H1 (cell line): ENCODE results near the gene CCDC83. TPM values are rescaled to one million over a fixed set of nuclear protein-coding genes. Genes with fewer than 3 reads are reported as not detected.

Experiments
- BCL11A ChIP-seq, 2 experiments: IDR thresholded peaks; one replicate each; pipeline ENCODE4 v1.6.1; 2011; ENCODE audit warnings: low read depth in 2 of 2, low read length in 2 of 2, mild to moderate bottlenecking in 2 of 2
- POLR2A ChIP-seq, 2 experiments: IDR thresholded peaks; 1 replicate in 1 of 2; 2 replicates in 1 of 2; pipeline ENCODE4 v1.6.1; 2011; ENCODE audit warnings: low read depth in 2 of 2, low read length in 2 of 2, mild to moderate bottlenecking in 2 of 2; ENCODE audit errors: control extremely low read depth in 1 of 2
- RAD21 ChIP-seq, 2 experiments: IDR thresholded peaks in 1 of 2; conservative IDR thresholded peaks in 1 of 2; 2 replicates each; pipeline ENCODE4 v1.6.1; 2011; ENCODE audit warnings: low read depth in 2 of 2, low read length in 2 of 2, improper control_type of control experiment in 1 of 2, inconsistent platforms in 1 of 2, mild to moderate bottlenecking in 1 of 2, moderate library complexity in 1 of 2
- RNF2 ChIP-seq: fragments of 200-900, 300-1000 bp; sonication (generic); IDR thresholded peaks from 2 replicates; pipeline ENCODE4 v1.7.1; 2016; ENCODE audit warnings: borderline replicate concordance, low read depth, mild to moderate bottlenecking, antibody characterized with exemption, low read length; ENCODE audit not compliant: poor library complexity, severe bottlenecking; ENCODE audit errors: missing control alignments
- RXRA ChIP-seq: IDR thresholded peaks from 2 replicates; pipeline ENCODE4 v1.6.1; 2011; ENCODE audit warnings: low read depth, mild to moderate bottlenecking, low read length, moderate library complexity; ENCODE audit not compliant: insufficient read depth
- SIN3A ChIP-seq, 2 experiments: IDR thresholded peaks in 1 of 2; conservative IDR thresholded peaks in 1 of 2; 2 replicates each; pipeline ENCODE4 v1.6.1; 2011 to 2012; ENCODE audit warnings: low read length in 2 of 2, improper control_type of control experiment in 1 of 2, low read depth in 1 of 2, mild to moderate bottlenecking in 1 of 2
- SP1 ChIP-seq: IDR thresholded peaks from 2 replicates; pipeline ENCODE4 v1.6.1; 2011; ENCODE audit warnings: low read depth, low read length
- SRF ChIP-seq: IDR thresholded peaks from 2 replicates; pipeline ENCODE4 v1.6.1; 2011; ENCODE audit warnings: mild to moderate bottlenecking, low read depth, low read length, moderate library complexity
- polyA plus RNA-seq, 7 experiments: library from polyadenylated mRNA; depleted of rRNA in 3 of 7; stranded (reverse) in 5 of 7; unstranded in 2 of 7; fragments of >200 nt in 5 of 7; fragments of 200-250 nt in 2 of 7; gene quantifications; 1 replicate in 5 of 7; 2 replicates in 1 of 7; 4 replicates in 1 of 7; pipeline versions ENCODE4 v1.2.1 to v1.2.3, GENCODE V29; 2011 to 2013; ENCODE audit warnings: missing spikeins in 2 of 7, mixed read lengths in 2 of 7
- total RNA-seq: library from RNA; stranded (reverse); fragmentation: NEBNext Ultra II Directional; extraction: Animal tissue kit (Norgen Biotek cat#: 25700); gene quantifications from 2 replicates; pipeline ENCODE4 v1.2.1, GENCODE V29; 2021

The CCDC83 gene
- total and polyA plus RNA-seq, 2 of the 8 experiments (the other 6 are each of a cell fraction or from before 2014, with no cell fraction given): not detected

DNA sequence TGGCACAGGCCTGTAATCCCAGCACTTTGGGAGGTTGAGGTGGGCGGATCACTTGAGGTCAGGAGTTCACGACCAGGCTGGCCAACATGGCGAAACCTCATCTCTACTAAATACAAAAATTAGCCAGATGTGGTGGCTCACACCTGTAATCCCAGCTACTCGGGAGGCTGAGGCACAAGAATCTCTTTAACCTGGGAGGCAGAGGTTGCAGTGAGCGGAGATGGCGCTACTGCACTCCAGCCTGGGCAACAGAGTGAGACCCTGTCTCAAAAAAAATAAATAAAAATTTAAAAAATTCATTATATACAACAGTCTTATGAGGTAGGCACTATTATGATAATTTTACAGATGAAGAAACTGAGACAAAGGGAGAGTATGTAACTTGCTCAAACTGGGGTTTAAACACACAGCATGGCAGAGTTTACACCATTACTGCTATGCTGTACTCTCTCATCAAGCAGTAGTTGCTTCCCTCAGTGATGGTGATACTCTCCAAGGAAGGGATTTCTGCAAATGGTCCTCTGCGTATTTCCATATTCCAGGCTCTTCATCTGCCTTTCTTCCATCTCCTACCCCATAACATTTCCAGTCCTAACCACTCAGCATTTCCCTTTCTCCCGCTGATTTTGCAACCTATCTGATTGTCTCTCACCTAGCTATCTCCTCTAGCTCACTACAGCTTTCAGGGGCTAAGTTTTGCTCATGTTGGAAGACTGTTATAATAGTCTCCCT, 95.3 kb downstream of the CCDC83 start (continued):
- TF ChIP-seq RXRA: no peak
- no peak for TF ChIP-seq SRF
- no peak for TF ChIP-seq SIN3A (conservative IDR thresholded peaks at IDR 0.05 in 1 of 2, IDR thresholded peaks at IDR 0.05 in 1 of 2; ENCODE audit: low read depth in 1 of 2, low read length in 2 of 2)
- TF ChIP-seq RNF2: no peak
- TF ChIP-seq POLR2A (IDR thresholded peaks at IDR 0.05; ENCODE audit: control extremely low read depth in 1 of 2, low read depth in 2 of 2, low read length in 2 of 2): no peak; a peak in 1 of 3 replicates
- TF ChIP-seq SP1: no peak
- TF ChIP-seq BCL11A (IDR thresholded peaks at IDR 0.05; ENCODE audit: low read depth in 2 of 2, low read length in 2 of 2): no peak
- TF ChIP-seq RAD21 (IDR thresholded peaks at IDR 0.05 in 1 of 2, conservative IDR thresholded peaks at IDR 0.05 in 1 of 2; ENCODE audit: low read depth in 2 of 2, low read length in 2 of 2): no peak
